PC-3 (cell line): ENCODE results near the gene PPFIBP2.

ENCODE experiments used
- CTCF ChIP-seq: fragments of 300-600 bp; sonication (generic); conservative IDR thresholded peaks from 2 replicates; pipeline ENCODE4 v1.5.1; 2017; ENCODE audit warnings: antibody characterized with exemption, low read depth, mild to moderate bottlenecking, low read length
- EZH2 ChIP-seq: fragments of 300-600 bp; sonication (generic); IDR thresholded peaks from one replicate; pipeline ENCODE4 v1.6.1; 2017; ENCODE audit warnings: antibody characterized with exemption, mild to moderate bottlenecking, low read length; ENCODE audit not compliant: unreplicated experiment
- EZH2phosphoT487 ChIP-seq: fragments of 300-600 bp; sonication (generic); IDR thresholded peaks from 2 replicates; pipeline ENCODE4 v1.6.1; 2018; ENCODE audit warnings: mild to moderate bottlenecking, antibody characterized with exemption, low read length, borderline replicate concordance

DNA sequence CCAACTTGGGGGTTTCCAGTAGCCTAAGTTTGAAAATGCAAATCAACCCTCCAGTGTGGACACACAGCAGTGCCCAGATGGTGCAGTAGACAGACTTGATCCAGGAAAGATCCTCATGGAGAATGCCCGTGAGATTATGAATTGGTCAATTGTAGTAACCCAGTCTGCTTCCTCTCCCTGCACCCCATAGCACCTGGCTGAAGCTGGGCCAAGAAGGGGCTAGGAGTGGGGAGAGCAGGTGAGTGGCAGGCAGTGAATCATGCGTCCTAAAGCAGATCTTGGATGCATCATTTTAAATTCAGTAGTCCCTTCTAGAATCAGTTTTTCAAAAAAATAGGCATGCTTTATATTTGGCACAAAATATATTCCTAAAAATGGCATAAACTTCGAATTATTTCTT, 107.3 kb downstream of the PPFIBP2 start:
- TF ChIP-seq CTCF, result no peak
- no peak for TF ChIP-seq EZH2
- no peak for TF ChIP-seq EZH2phosphoT487
